Liver (tissue), 9 donors: ENCODE measurements around the gene ZNF487. TPM values are rescaled to one million over a fixed set of nuclear protein-coding genes. Genes with fewer than 3 reads are reported as not detected.

ENCODE experiments used
- DNase-seq: peaks from one replicate; pipeline ENCODE4 v3.0.0-alpha.2; 2017; ENCODE audit warnings: low spot score
- H3K27ac ChIP-seq, 2 donors: one replicate each; pipeline ENCODE4 v1.7.0; 2013; ENCODE audit warnings: inconsistent platforms in 2 of 2, low read length in 2 of 2, control low read depth in 1 of 2, low read depth in 1 of 2, mild to moderate bottlenecking in 1 of 2
- H3K27me3 ChIP-seq, 4 donors: one replicate each; pipeline versions ENCODE4 v1.6.1 to v1.7.0; 2013; ENCODE audit warnings: low read length in 3 of 4, inconsistent platforms in 1 of 4, mild to moderate bottlenecking in 1 of 4, moderate library complexity in 1 of 4; ENCODE audit not compliant: control insufficient read depth in 4 of 4, insufficient read depth in 4 of 4
- H3K36me3 ChIP-seq, 4 donors: one replicate each; pipeline versions ENCODE4 v1.6.1 to v1.7.0; 2013; ENCODE audit warnings: low read length in 3 of 4, mild to moderate bottlenecking in 3 of 4, low read depth in 1 of 4, moderate library complexity in 1 of 4; ENCODE audit not compliant: control insufficient read depth in 4 of 4, insufficient read depth in 3 of 4
- H3K4me1 ChIP-seq, 4 donors: one replicate each; pipeline versions ENCODE4 v1.6.1 to v1.7.0; 2013; ENCODE audit warnings: low read length in 3 of 4, mild to moderate bottlenecking in 3 of 4, moderate library complexity in 1 of 4; ENCODE audit not compliant: control insufficient read depth in 4 of 4, insufficient read depth in 4 of 4
- H3K4me3 ChIP-seq, 3 donors: one replicate each; pipeline versions ENCODE4 v1.6.1 to v1.7.0; 2013; ENCODE audit warnings: low read length in 3 of 3, control low read depth in 1 of 3, low read depth in 1 of 3, mild to moderate bottlenecking in 1 of 3
- H3K9ac ChIP-seq, 2 donors: one replicate each; pipeline ENCODE4 v1.7.0; 2013; ENCODE audit warnings: low read length in 2 of 2, mild to moderate bottlenecking in 2 of 2, moderate library complexity in 2 of 2, control low read depth in 1 of 2, low read depth in 1 of 2
- H3K9me3 ChIP-seq, 4 donors: one replicate each; pipeline versions ENCODE4 v1.6.1 to v1.7.0; 2013; ENCODE audit warnings: low read length in 3 of 4; ENCODE audit not compliant: control insufficient read depth in 4 of 4
- ATF3 ChIP-seq: IDR thresholded peaks from 2 replicates; pipeline ENCODE4 v1.6.1; 2016; ENCODE audit warnings: antibody characterized with exemption
- CTCF ChIP-seq: fragments of 150-350 bp; IDR thresholded peaks from 2 replicates; pipeline ENCODE4 v1.5.1; 2017; ENCODE audit warnings: improper control_type of control experiment, low read depth, low read length; ENCODE audit not compliant: missing input control
- EGR1 ChIP-seq, 2 donors: IDR thresholded peaks; 2 replicates each; pipeline ENCODE4 v1.6.1; 2016 to 2018; ENCODE audit warnings: antibody characterized with exemption in 2 of 2, low read depth in 2 of 2
- FOXA1 ChIP-seq: IDR thresholded peaks from 2 replicates; pipeline ENCODE4 v1.6.1; 2016; ENCODE audit warnings: antibody characterized with exemption
- FOXA2 ChIP-seq: IDR thresholded peaks from 2 replicates; pipeline ENCODE4 v1.6.1; 2016; ENCODE audit warnings: antibody characterized with exemption
- GABPA ChIP-seq, 2 donors: IDR thresholded peaks in 1 of 2; conservative IDR thresholded peaks in 1 of 2; 2 replicates each; pipeline ENCODE4 v1.6.1; 2016; ENCODE audit warnings: antibody characterized with exemption in 2 of 2, mild to moderate bottlenecking in 1 of 2, moderate library complexity in 1 of 2
- HNF4A ChIP-seq, 2 donors: conservative IDR thresholded peaks; 2 replicates each; pipeline ENCODE4 v1.6.1; 2016; ENCODE audit warnings: antibody characterized with exemption in 2 of 2, mild to moderate bottlenecking in 2 of 2
- HNF4G ChIP-seq: IDR thresholded peaks from 2 replicates; pipeline ENCODE4 v1.6.1; 2016; ENCODE audit warnings: antibody characterized with exemption
- JUND ChIP-seq, 2 donors: IDR thresholded peaks; 2 replicates each; pipeline ENCODE4 v1.6.1; 2016; ENCODE audit warnings: antibody characterized with exemption in 2 of 2
- MAX ChIP-seq: IDR thresholded peaks from 2 replicates; pipeline ENCODE4 v1.6.1; 2016; ENCODE audit warnings: antibody characterized with exemption
- NR2F2 ChIP-seq: IDR thresholded peaks from 2 replicates; pipeline ENCODE4 v1.6.1; 2016; ENCODE audit warnings: antibody characterized with exemption
- RAD21 ChIP-seq, 2 donors: IDR thresholded peaks; 2 replicates each; pipeline ENCODE4 v1.6.1; 2016; ENCODE audit warnings: antibody characterized with exemption in 2 of 2, mild to moderate bottlenecking in 2 of 2
- REST ChIP-seq: IDR thresholded peaks from 2 replicates; pipeline ENCODE4 v1.6.1; 2016; ENCODE audit warnings: antibody characterized with exemption, mild to moderate bottlenecking
- RXRA ChIP-seq, 2 donors: IDR thresholded peaks; 2 replicates each; pipeline ENCODE4 v1.6.1; 2017 to 2018; ENCODE audit warnings: antibody characterized with exemption in 2 of 2, mild to moderate bottlenecking in 1 of 2
- SP1 ChIP-seq: IDR thresholded peaks from 2 replicates; pipeline ENCODE4 v1.6.1; 2018; ENCODE audit warnings: antibody characterized with exemption, mild to moderate bottlenecking
- TAF1 ChIP-seq: conservative IDR thresholded peaks from 2 replicates; pipeline ENCODE4 v1.6.1; 2016; ENCODE audit warnings: antibody characterized with exemption, mild to moderate bottlenecking
- YY1 ChIP-seq: IDR thresholded peaks from 2 replicates; pipeline ENCODE4 v1.6.1; 2016; ENCODE audit warnings: antibody characterized with exemption, mild to moderate bottlenecking
- ZBTB33 ChIP-seq: IDR thresholded peaks from 2 replicates; pipeline ENCODE4 v1.6.1; 2016; ENCODE audit warnings: antibody characterized with exemption
- WGBS: extraction: QIAGEN DNeasy Blood & Tissue Kit; methylation state at CpG from one replicate; pipeline ENCODE4 v1.1.7; 2013; 5-methylcytosine and 5-hydroxymethylcytosine counted together
- polyA plus RNA-seq, 2 donors: library from polyadenylated mRNA; stranded (reverse) in 1 of 2; unstranded in 1 of 2; fragments of 200-250 nt in 1 of 2; fragments of >200 nt in 1 of 2; fragmentation: Nextera tagmentation in 1 of 2; extraction: Ambion mirVana in 1 of 2; gene quantifications; one replicate each; pipeline versions ENCODE4 v1.2.1 to v1.2.3, GENCODE V29; 2013 to 2015
- total RNA-seq, 2 donors: library from RNA; depleted of rRNA; stranded (reverse); fragments of >200 nt; gene quantifications; one replicate each; pipeline ENCODE4 v1.2.3, GENCODE V29; 2014
- donor health status: healthy.
- donor health status: healthy.
- donor health status: healthy.
- donor health status: healthy.
- donor health status: healthy.

The ZNF487 gene
- total and polyA plus RNA-seq, 4 donors: 1.3 to 4.8 (median 1.9) TPM

GRCh38 chr10:43394868-43395267 lies 42.0 kb upstream of the ZNF487 start (continued):
- TF ChIP-seq CTCF: no peak
- no peak for TF ChIP-seq HNF4G
- no peak for TF ChIP-seq TAF1
- no peak for TF ChIP-seq ZBTB33

- 8% methylated on average over 18 of the region's 18 CpGs for WGBS
- Histone ChIP-seq H3K9me3 (no peaks in the 10 kb centered on the region), H3K4me3 (peak overlapping the region; percentile 83 to 87 (median 85)), H3K36me3 (peaks cover 11 to 29% (median 27%) of the 10 kb centered on the region in 4 donors), H3K4me1 (peaks cover 7 to 63% (median 47%) of the 10 kb centered on the region in 4 donors), H3K27ac (peak overlapping the region; percentile 95 to 97), H3K27me3 (no peaks in the 10 kb centered on the region), H3K9ac (peak overlapping the region; percentile 49 to 63)
- no peak for DNase-seq
- no peak for TF ChIP-seq MAX
- no peak for TF ChIP-seq SP1
- TF ChIP-seq FOXA2: no peak
- no peak for TF ChIP-seq NR2F2
- TF ChIP-seq GABPA (IDR thresholded peaks at IDR 0.05 in 1 of 2, conservative IDR thresholded peaks at IDR 0.05 in 1 of 2): no peak
- TF ChIP-seq HNF4A (conservative IDR thresholded peaks at IDR 0.05): no peak
- TF ChIP-seq HNF4G: no peak
- no peak for TF ChIP-seq JUND (IDR thresholded peaks at IDR 0.05)
- TF ChIP-seq ZBTB33: no peak
- no peak for TF ChIP-seq CTCF
- TF ChIP-seq RAD21 (IDR thresholded peaks at IDR 0.05): no peak
- no peak for TF ChIP-seq YY1
- TF ChIP-seq RXRA (IDR thresholded peaks at IDR 0.05): no peak
- no peak for TF ChIP-seq ATF3
- TF ChIP-seq EGR1 (IDR thresholded peaks at IDR 0.05; ENCODE audit: low read depth in 2 of 2): no peak
- TF ChIP-seq TAF1: no peak
- TF ChIP-seq FOXA1: no peak
- no peak for TF ChIP-seq REST
These were observed 41.3 kb upstream of the ZNF487 start for GRCh38 chr10:43395571-43396060.
